Mesendoderm (in vitro differentiated cells): ENCODE results near the gene RNF26.

ENCODE experiments used
- DNase-seq: peaks from one replicate; pipeline ENCODE4 v3.0.0; 2013
- H2AK5ac ChIP-seq: 2 replicates; pipeline ENCODE4 v1.6.1; 2013; ENCODE audit warnings: low read length, inconsistent platforms
- H2BK120ac ChIP-seq: 2 replicates; pipeline ENCODE4 v1.6.1; 2013; ENCODE audit warnings: low read depth, mild to moderate bottlenecking, low read length, moderate library complexity, mixed read lengths
- H2BK15ac ChIP-seq: replicated peaks from 2 replicates; pipeline ENCODE4 v1.6.1; 2013; ENCODE audit warnings: low read depth, mild to moderate bottlenecking, moderate library complexity
- H2BK5ac ChIP-seq: 2 replicates; pipeline ENCODE4 v1.6.1; 2013; ENCODE audit warnings: low read length, inconsistent platforms
- H3K18ac ChIP-seq: 2 replicates; pipeline ENCODE4 v1.6.1; 2013; ENCODE audit warnings: mild to moderate bottlenecking, low read length, mixed read lengths
- H3K23ac ChIP-seq: one replicate; pipeline ENCODE4 v1.6.1; 2013; ENCODE audit warnings: low read length
- H3K27ac ChIP-seq: 2 replicates; pipeline ENCODE4 v1.5.1; 2013; ENCODE audit warnings: low read depth, mild to moderate bottlenecking, inconsistent platforms, low read length, moderate library complexity
- H3K27me3 ChIP-seq: 2 replicates; pipeline ENCODE4 v1.6.1; 2013; ENCODE audit warnings: low read length, control low read depth, mild to moderate bottlenecking, inconsistent platforms; ENCODE audit not compliant: insufficient read depth, poor library complexity
- H3K36me3 ChIP-seq: 2 replicates; pipeline ENCODE4 v1.6.1; 2013; ENCODE audit warnings: low read length, inconsistent platforms; ENCODE audit not compliant: control insufficient read depth, insufficient read depth
- H3K4ac ChIP-seq: one replicate; pipeline ENCODE4 v1.6.1; 2013; ENCODE audit warnings: low read depth, mild to moderate bottlenecking, low read length, moderate library complexity
- H3K4me1 ChIP-seq: 2 replicates; pipeline ENCODE4 v1.6.1; 2013; ENCODE audit warnings: low read depth, low read length, inconsistent platforms; ENCODE audit not compliant: control insufficient read depth
- H3K4me2 ChIP-seq: 2 replicates; pipeline ENCODE4 v1.6.1; 2013; ENCODE audit warnings: low read length
- H3K4me3 ChIP-seq: 2 replicates; pipeline ENCODE4 v1.5.1; 2013; ENCODE audit warnings: mild to moderate bottlenecking, low read length
- H3K56ac ChIP-seq: one replicate; pipeline ENCODE4 v1.6.1; 2013; ENCODE audit warnings: low read length
- H3K79me1 ChIP-seq: 2 replicates; pipeline ENCODE4 v1.6.1; 2013; ENCODE audit warnings: low read length, inconsistent platforms
- H3K79me2 ChIP-seq: 2 replicates; pipeline ENCODE4 v1.6.1; 2013; ENCODE audit warnings: mild to moderate bottlenecking, low read length; ENCODE audit not compliant: control insufficient read depth, insufficient read depth
- H3K9ac ChIP-seq: 2 replicates; pipeline ENCODE4 v1.6.1; 2013; ENCODE audit warnings: low read length, inconsistent platforms
- H4K5ac ChIP-seq: one replicate; pipeline ENCODE4 v1.6.1; 2013; ENCODE audit warnings: low read length
- H4K8ac ChIP-seq: one replicate; pipeline ENCODE4 v1.6.1; 2013; ENCODE audit warnings: low read depth, mild to moderate bottlenecking, control low read depth, low read length, moderate library complexity
- WGBS: extraction: QIAGEN DNeasy Blood & Tissue Kit; methylation state at CpG from one replicate; pipeline ENCODE4 v1.1.7; 2013; ENCODE audit warnings: low lambda C conversion rate, missing lambda C conversion rate; ENCODE audit not compliant: insufficient coverage; ENCODE audit errors: extremely low coverage; 5-methylcytosine and 5-hydroxymethylcytosine counted together

RNF26 gene

DNA sequence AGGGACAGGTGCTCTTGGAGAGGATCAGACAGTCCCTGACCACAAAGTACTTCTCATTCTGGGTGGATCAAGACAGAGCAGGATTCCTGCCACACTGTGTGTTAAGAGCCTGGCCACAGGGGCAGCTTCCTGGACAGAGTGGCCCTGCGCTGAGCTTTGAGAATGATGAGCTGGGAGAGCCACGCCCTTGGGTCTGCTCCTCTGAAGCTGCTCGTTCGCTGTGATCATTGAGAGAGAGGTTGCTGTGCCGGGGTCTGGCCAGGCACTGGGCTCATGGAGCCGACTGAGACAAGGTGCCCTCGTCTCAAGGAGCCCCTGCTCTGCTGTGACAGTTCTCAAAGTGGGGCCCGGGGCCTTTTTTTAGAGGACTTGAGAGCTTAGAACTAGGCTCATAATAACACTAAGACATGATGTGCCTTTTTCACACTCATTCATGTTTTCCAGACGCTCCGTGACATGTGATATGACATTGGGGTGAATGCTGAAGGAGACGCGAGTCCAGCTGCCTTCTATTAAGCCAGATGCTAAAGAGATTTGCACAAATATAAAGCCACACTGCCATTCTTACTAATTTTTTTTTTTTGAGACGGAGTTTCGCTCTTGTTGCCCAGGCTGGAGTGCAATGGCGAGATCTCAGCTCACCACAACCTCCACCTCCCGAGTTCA lies 13.7 kb downstream of the RNF26 start:
- no peaks in the 10 kb centered on the region for H3K4me1 ChIP-seq
- no peak overlapping the region for H3K18ac ChIP-seq
- no peaks in the 10 kb centered on the region for H3K27me3 ChIP-seq
- no peak overlapping the region for H3K23ac ChIP-seq
- H3K4me3 ChIP-seq: no peak overlapping the region
- H3K27ac ChIP-seq: no peak overlapping the region
- H3K79me1 ChIP-seq: no peaks in the 10 kb centered on the region
- no peak overlapping the region for H2BK15ac ChIP-seq
- H3K56ac ChIP-seq: no peak overlapping the region
- no peak overlapping the region for H3K4me2 ChIP-seq
- no peak overlapping the region for H4K5ac ChIP-seq
- H2AK5ac ChIP-seq: no peak overlapping the region
- DNase-seq: no peak
- no peak overlapping the region for H3K9ac ChIP-seq
- H3K79me2 ChIP-seq: no peaks in the 10 kb centered on the region
- no CpG with 5 or more reads among the region's 16 CpGs for WGBS
- no peak overlapping the region for H4K8ac ChIP-seq
- H3K4ac ChIP-seq: no peak overlapping the region
- H2BK120ac ChIP-seq: no peak overlapping the region
- H2BK5ac ChIP-seq: no peak overlapping the region
- H3K36me3 ChIP-seq: no peaks in the 10 kb centered on the region

DNA sequence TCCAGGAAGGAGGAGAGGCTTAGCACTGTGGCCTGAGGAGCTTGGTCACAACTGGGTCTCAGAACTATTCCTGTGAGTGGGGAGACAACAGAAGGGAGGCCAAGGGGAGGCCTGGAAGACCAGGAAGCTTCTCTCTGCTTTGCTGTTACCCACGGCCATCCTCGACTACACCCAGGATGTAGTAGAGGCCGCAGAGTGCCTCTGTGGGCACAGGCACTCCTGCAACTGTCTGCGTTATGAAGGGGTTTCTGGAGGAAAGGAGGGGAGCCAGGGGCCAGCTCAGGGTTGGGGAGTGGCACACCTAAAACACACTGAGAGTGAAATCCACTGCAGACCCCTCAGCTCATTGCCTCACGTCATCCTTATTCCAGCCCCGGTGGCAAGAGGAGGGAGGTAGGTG lies 16.0 kb downstream of the RNF26 start:
- WGBS: no CpG with 5 or more reads among the region's 6 CpGs
- H4K8ac ChIP-seq: no peak overlapping the region
- no peak overlapping the region for H3K4me3 ChIP-seq
- no peaks in the 10 kb centered on the region for H3K27me3 ChIP-seq
- H3K79me1 ChIP-seq: no peaks in the 10 kb centered on the region
- no peak overlapping the region for H4K5ac ChIP-seq
- H2BK120ac ChIP-seq: no peak overlapping the region
- no peak overlapping the region for H2BK5ac ChIP-seq
- H3K56ac ChIP-seq: no peak overlapping the region
- no peaks in the 10 kb centered on the region for H3K4me1 ChIP-seq
- DNase-seq: no peak
- no peak overlapping the region for H2AK5ac ChIP-seq
- H3K79me2 ChIP-seq: no peaks in the 10 kb centered on the region
- no peak overlapping the region for H3K4me2 ChIP-seq
- no peak overlapping the region for H3K4ac ChIP-seq
- H3K23ac ChIP-seq: no peak overlapping the region
- no peak overlapping the region for H2BK15ac ChIP-seq
- no peak overlapping the region for H3K18ac ChIP-seq
- H3K27ac ChIP-seq: no peak overlapping the region
- H3K9ac ChIP-seq: no peak overlapping the region
- H3K36me3 ChIP-seq: no peaks in the 10 kb centered on the region

DNA sequence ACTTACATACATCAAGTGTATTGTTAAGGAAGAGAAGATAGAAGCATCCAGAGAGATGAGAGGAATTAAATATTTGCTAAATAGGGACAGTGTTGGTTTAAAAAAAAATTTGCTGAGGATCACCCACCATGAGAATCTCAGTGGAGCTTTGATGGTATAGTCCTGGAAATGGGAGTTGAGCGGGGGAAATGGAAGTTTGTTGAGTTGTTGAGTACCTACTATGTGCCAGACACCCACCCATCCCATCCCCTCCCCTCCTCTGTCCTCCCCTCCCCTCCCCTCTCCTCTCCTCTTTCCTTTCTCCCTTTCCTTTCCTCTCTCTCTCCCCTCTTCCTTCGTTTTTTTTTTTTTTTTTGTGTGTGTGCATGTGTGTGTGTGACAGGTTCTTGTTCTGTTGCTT lies 16.9 kb downstream of the RNF26 start:
- H3K79me2 ChIP-seq: no peaks in the 10 kb centered on the region
- H3K56ac ChIP-seq: no peak overlapping the region
- no peak overlapping the region for H2BK5ac ChIP-seq
- no peak for DNase-seq
- no peak overlapping the region for H3K18ac ChIP-seq
- no peak overlapping the region for H4K8ac ChIP-seq
- H3K4me3 ChIP-seq: no peak overlapping the region
- H3K4me2 ChIP-seq: no peak overlapping the region
- no peaks in the 10 kb centered on the region for H3K36me3 ChIP-seq
- H3K4me1 ChIP-seq: no peaks in the 10 kb centered on the region
- H2BK120ac ChIP-seq: no peak overlapping the region
- no peak overlapping the region for H2BK15ac ChIP-seq
- no peak overlapping the region for H3K27ac ChIP-seq
- H3K79me1 ChIP-seq: no peaks in the 10 kb centered on the region
- no CpG with 5 or more reads among the region's 2 CpGs for WGBS
- no peak overlapping the region for H4K5ac ChIP-seq
- H3K9ac ChIP-seq: no peak overlapping the region
- no peak overlapping the region for H2AK5ac ChIP-seq
- no peaks in the 10 kb centered on the region for H3K27me3 ChIP-seq
- H3K4ac ChIP-seq: no peak overlapping the region
- H3K23ac ChIP-seq: no peak overlapping the region

DNA sequence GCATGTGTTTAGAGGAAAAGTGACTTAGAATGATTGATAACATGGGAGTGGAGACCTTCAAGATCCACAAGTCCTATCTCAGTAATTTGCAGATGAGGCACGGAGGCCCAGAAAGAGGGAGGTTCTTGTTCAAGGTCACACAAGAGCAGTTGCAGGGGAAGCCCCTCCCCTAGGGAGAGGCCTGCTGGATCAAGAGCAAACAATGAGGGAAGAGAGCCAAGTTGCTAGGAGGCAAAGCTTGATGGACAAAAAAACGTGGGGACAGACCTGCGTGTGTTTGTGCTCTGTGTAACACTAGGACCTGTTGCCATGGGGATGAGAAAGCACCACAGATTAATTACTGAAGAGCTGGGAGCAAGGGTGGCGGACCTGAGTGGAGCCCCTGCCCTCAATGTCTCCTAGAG lies 18.5 kb downstream of the RNF26 start:
- Histone ChIP-seq H2BK120ac (no peak overlapping the region), H4K5ac (no peak overlapping the region), H3K4me1 (no peaks in the 10 kb centered on the region), H3K79me1 (no peaks in the 10 kb centered on the region), H4K8ac (no peak overlapping the region), H3K18ac (no peak overlapping the region), H3K9ac (no peak overlapping the region), H2AK5ac (no peak overlapping the region), H3K27ac (no peak overlapping the region), H3K4me3 (no peak overlapping the region), H3K79me2 (no peaks in the 10 kb centered on the region), H3K23ac (no peak overlapping the region), H3K36me3 (no peaks in the 10 kb centered on the region), H3K56ac (no peak overlapping the region), H2BK5ac (no peak overlapping the region), H3K27me3 (no peaks in the 10 kb centered on the region), H3K4ac (no peak overlapping the region), H3K4me2 (no peak overlapping the region), H2BK15ac (no peak overlapping the region)
- WGBS: no CpG with 5 or more reads among the region's 4 CpGs
- DNase-seq: peak; percentile 70

DNA sequence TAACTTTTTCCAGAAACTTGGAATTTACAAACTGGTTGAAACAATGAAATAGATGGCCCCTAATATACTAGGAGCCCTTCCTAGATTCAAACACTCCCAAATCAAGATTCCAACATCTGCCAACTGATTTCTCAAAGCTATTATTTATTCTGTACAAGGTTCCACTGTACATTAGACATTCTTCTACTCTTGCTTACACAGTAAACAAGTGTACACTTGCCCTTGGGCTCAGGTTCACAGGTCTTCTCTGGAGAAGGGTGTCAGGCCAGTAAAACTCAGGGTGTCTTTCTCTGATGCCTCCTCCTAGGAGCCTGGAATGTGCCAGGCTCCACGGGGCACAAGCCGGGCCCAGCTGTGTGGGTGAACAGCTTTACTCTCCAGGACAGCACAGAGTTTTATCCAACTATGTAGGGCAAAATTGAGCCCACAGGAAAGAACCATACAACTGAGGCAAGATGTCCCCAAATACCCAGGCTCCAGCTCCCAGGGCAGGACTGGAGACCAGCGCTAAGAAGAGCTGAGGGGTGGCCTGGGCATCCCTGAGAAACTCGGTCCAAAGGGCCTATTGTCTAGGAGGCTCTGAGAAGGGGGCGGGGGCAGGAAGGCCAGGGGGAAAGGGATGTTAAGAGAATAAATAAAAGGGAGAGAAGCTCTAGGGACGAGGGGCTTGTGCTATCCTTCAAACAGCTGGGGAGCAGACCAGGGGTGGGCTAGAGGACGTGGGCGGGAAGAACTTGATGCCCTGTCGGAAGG lies 20.9 kb downstream of the RNF26 start:
- WGBS: no CpG with 5 or more reads among the region's 9 CpGs
- no peak overlapping the region for H4K5ac ChIP-seq

More for the DNA sequence above, 20.9 kb downstream of the RNF26 start:
- Histone ChIP-seq H2BK5ac (no peak overlapping the region), H3K23ac (no peak overlapping the region), H3K79me1 (no peaks in the 10 kb centered on the region), H3K4me1 (no peaks in the 10 kb centered on the region), H4K8ac (no peak overlapping the region), H3K4ac (no peak overlapping the region), H3K56ac (no peak overlapping the region), H3K36me3 (no peaks in the 10 kb centered on the region), H2AK5ac (no peak overlapping the region), H3K4me3 (no peak overlapping the region), H3K9ac (no peak overlapping the region), H3K79me2 (no peaks in the 10 kb centered on the region), H3K27ac (no peak overlapping the region), H3K27me3 (no peaks in the 10 kb centered on the region), H3K4me2 (no peak overlapping the region), H3K18ac (no peak overlapping the region), H2BK120ac (no peak overlapping the region), H2BK15ac (no peak overlapping the region)
- DNase-seq: no peak
